AG04449 (cell line): Measurements from ENCODE around the gene PARP9.

Experiments used
- CTCF ChIA-PET: fragments of 350-600 bp; formaldehyde crosslinking; extraction: SDS; loops from one replicate; lab custom pipeline; 2021; ENCODE audit warnings: antibody characterized with exemption; lab: Yijun Ruan, JAX
- POLR2A ChIA-PET: fragments of 400-600, 350-600 bp; formaldehyde crosslinking; extraction: SDS; loops from one replicate; lab custom pipeline; 2020; ENCODE audit warnings: antibody characterized with exemption, inconsistent platforms; lab: Yijun Ruan, JAX
- DNase-seq: peaks from one replicate; pipeline ENCODE4 v3.0.0-alpha.2; 2010; ENCODE audit warnings: low read depth, low spot score
- H3K4me3 ChIP-seq: 2 replicates; pipeline ENCODE4 v1.5.1; 2011; ENCODE audit warnings: low read depth, mild to moderate bottlenecking, control low read depth, low read length
- CTCF ChIP-seq: IDR thresholded peaks from one replicate; pipeline ENCODE4 v1.5.1; 2011; ENCODE audit warnings: mild to moderate bottlenecking, moderate library complexity, low read length, control low read depth, inconsistent platforms; ENCODE audit not compliant: insufficient read depth; ENCODE audit errors: missing control alignments

The PARP9 gene

GRCh38 chr3:122603056-122603455 is 39.0 kb upstream of the PARP9 start:
- no peak for DNase-seq
- ChIA-PET POLR2A (no interaction called here), CTCF (no interaction called here)
- no peak for TF ChIP-seq CTCF
- no peak overlapping the region for H3K4me3 ChIP-seq

GRCh38 chr3:122602011-122602710 is 38.1 kb upstream of the PARP9 start:
- ChIA-PET CTCF (no interaction called here), POLR2A (interaction anchor here (0.5 kb wide), 1 partner anchor 15 kb away, joined by 3 read pairs; no protein-coding TSS in a partner anchor)
- H3K4me3 ChIP-seq, result no peak overlapping the region
- DNase-seq, result no peak
- no peak for TF ChIP-seq CTCF

- ChIA-PET CTCF (no interaction called here), POLR2A (no interaction called here)
- no peak for TF ChIP-seq CTCF
- no peak overlapping the region for H3K4me3 ChIP-seq
- no peak for DNase-seq
Measured at GRCh38 chr3:122598556-122598955, 34.5 kb upstream of the PARP9 start.

GRCh38 chr3:122598151-122598550 is 34.1 kb upstream of the PARP9 start:
- POLR2A ChIA-PET, result no interaction called here
- DNase-seq, result no peak

GRCh38 chr3:122594025-122594424 is 29.9 kb upstream of the PARP9 start:
- POLR2A ChIA-PET, result no interaction called here
- no peak for DNase-seq
- H3K4me3 ChIP-seq, result no peak overlapping the region
- TF ChIP-seq CTCF, result no peak
- CTCF ChIA-PET, result interaction anchor here (1.1 to 1.3 kb wide), 2 partner anchors 45 to 85 kb away, joined by 3 to 5 read pairs; no protein-coding TSS in a partner anchor

More at GRCh38 chr3:122598151-122598550, 34.1 kb upstream of the PARP9 start:
- H3K4me3 ChIP-seq, result no peak overlapping the region
- no peak for TF ChIP-seq CTCF
- CTCF ChIA-PET, result no interaction called here

GRCh38 chr3:122590610-122591009 is 26.5 kb upstream of the PARP9 start:
- no peak for DNase-seq
- POLR2A ChIA-PET, result no interaction called here
- no peak overlapping the region for H3K4me3 ChIP-seq
- TF ChIP-seq CTCF, result no peak
- CTCF ChIA-PET, result no interaction called here
